Neuron (in vitro differentiated cells): ENCODE data around the gene SIPA1L3.
"Not testable (repeated sequence)": the region's sequence is repeated elsewhere in the genome, so short reads cannot be mapped to it uniquely, and the experiment has no call there.

ENCODE experiments used
- H2AFZ ChIP-seq: one replicate; pipeline ENCODE4 v1.6.1; 2013; ENCODE audit warnings: low read depth, mild to moderate bottlenecking, inconsistent platforms, low read length, moderate library complexity
- H3K27me3 ChIP-seq: one replicate; pipeline ENCODE4 v1.6.1; 2013; ENCODE audit warnings: low read length; ENCODE audit not compliant: insufficient read depth
- H3K36me3 ChIP-seq: one replicate; pipeline ENCODE4 v1.6.1; 2013; ENCODE audit warnings: low read length; ENCODE audit not compliant: insufficient read depth
- H3K4me1 ChIP-seq: one replicate; pipeline ENCODE4 v1.6.1; 2013; ENCODE audit warnings: low read length; ENCODE audit not compliant: insufficient read depth
- H3K4me3 ChIP-seq: 2 replicates; pipeline ENCODE4 v1.5.1; 2013; ENCODE audit warnings: mild to moderate bottlenecking, low read length, moderate library complexity
- H3K9me3 ChIP-seq: one replicate; pipeline ENCODE4 v1.6.1; 2013; ENCODE audit warnings: low read length

The SIPA1L3 gene

GRCh38 chr19:37893845-37894575, 13.0 kb upstream of the SIPA1L3 start:
- Histone ChIP-seq H3K4me1 (no peaks in the 10 kb centered on the region), H3K27me3 (no peaks in the 10 kb centered on the region), H3K9me3 (peaks cover 3% of the 10 kb centered on the region), H2AFZ (no peak overlapping the region), H3K36me3 (no peaks in the 10 kb centered on the region), H3K4me3 (no peak overlapping the region)

DNA sequence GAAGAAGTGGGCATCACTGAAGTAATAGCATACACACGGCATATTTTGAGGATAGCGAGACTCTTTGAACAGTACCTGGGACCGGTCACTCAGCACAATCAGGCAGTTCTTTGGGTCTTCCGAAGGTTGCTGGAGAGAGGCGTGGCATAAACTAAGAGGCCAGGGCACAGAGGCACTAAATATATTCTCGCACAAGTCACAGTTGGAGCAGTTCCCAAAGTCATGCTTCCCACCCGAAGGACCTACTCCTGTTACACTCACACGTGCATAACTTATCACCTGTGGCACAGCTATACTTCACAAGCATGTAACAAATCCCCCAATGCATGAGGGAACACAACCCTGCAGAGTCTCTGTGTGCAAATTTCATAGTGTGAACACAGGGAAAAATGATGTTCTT, 10.8 kb upstream of the SIPA1L3 start:
- Histone ChIP-seq H3K36me3 (no peaks in the 10 kb centered on the region), H2AFZ (no peak overlapping the region), H3K4me3 (no peak overlapping the region), H3K4me1 (no peaks in the 10 kb centered on the region), H3K27me3 (no peaks in the 10 kb centered on the region), H3K9me3 (peaks cover 3% of the 10 kb centered on the region)

GRCh38 chr19:37899453-37899852, 7.6 kb upstream of the SIPA1L3 start:
- Histone ChIP-seq H3K4me1 (no peaks in the 10 kb centered on the region), H3K36me3 (no peaks in the 10 kb centered on the region), H3K27me3 (no peaks in the 10 kb centered on the region), H3K9me3 (peaks cover 3% of the 10 kb centered on the region), H2AFZ (no peak overlapping the region), H3K4me3 (no peak overlapping the region)

- H3K9me3 ChIP-seq = peaks cover under 1% of the 10 kb centered on the region
- H3K36me3 ChIP-seq = no peaks in the 10 kb centered on the region
- no peak overlapping the region for H2AFZ ChIP-seq
- no peaks in the 10 kb centered on the region for H3K4me1 ChIP-seq
- no peak overlapping the region for H3K4me3 ChIP-seq
- no peaks in the 10 kb centered on the region for H3K27me3 ChIP-seq
Observed at GRCh38 chr19:37899966-37900365, 7.0 kb upstream of the SIPA1L3 start.

GRCh38 chr19:37902668-37903067, 4.3 kb upstream of the SIPA1L3 start:
- Histone ChIP-seq H3K4me3 (no peak overlapping the region), H3K36me3 (no peaks in the 10 kb centered on the region), H3K9me3 (no peaks in the 10 kb centered on the region), H3K4me1 (peaks cover 1% of the 10 kb centered on the region), H3K27me3 (no peaks in the 10 kb centered on the region), H2AFZ (no peak overlapping the region)

GRCh38 chr19:37903096-37903495, 3.9 kb upstream of the SIPA1L3 start:
- Histone ChIP-seq H3K4me3 (no peak overlapping the region), H3K4me1 (peaks cover 6% of the 10 kb centered on the region), H3K36me3 (no peaks in the 10 kb centered on the region), H2AFZ (no peak overlapping the region), H3K9me3 (no peaks in the 10 kb centered on the region), H3K27me3 (no peaks in the 10 kb centered on the region)

- peak within 1 kb of the TSS; percentile 90 for H2AFZ ChIP-seq
- H3K4me3 ChIP-seq = peak within 1 kb of the TSS; percentile 93
- no peaks in the 10 kb centered on the region for H3K9me3 ChIP-seq
- no peaks in the 10 kb centered on the region for H3K27me3 ChIP-seq
- H3K36me3 ChIP-seq = no peaks in the 10 kb centered on the region
- H3K4me1 ChIP-seq = peaks cover 8% of the 10 kb centered on the region
Observed at GRCh38 chr19:37905946-37906868, 801 bp upstream of the SIPA1L3 start, which contains the start of gene WDR87. Gene WDR87, minus strand, starts transcription at chr19:37906594. Its CDS starts 8,355 bp downstream, at chr19:37898239.

DNA sequence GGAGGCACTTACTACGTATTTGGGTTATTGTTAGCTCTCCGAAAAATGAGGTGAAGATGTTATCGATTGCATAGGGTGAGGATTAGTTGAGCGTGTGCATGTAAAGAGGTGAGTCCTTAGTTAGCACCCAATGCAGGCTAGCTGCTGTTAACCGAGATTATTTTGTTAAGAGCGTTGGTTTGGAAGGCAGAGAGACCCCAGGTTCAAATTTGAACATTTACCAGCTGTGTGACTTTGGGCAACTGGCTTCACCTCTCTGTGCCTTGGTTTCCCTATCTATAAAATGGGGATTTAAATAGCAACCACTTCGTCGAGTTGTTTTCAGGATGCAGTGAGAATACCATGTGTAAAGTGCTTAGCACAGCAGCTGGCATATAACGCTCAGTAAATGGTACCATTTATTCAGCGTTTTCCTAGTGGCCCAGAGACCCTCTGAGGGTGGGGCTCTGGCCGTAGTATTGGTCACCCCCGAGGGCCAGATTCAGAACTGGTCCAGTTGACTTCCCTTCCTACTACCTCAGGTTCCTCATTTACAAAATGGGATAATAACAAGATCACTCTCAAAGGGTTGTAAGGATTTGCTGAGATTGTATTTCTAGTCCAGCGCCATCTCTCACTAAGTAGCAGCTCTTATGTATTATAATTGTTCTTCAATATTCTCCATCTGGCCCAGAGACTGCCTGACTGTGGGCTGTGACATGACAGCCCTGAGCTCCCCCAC, 887 bp downstream of the SIPA1L3 start:
- Histone ChIP-seq H2AFZ (peak overlapping the region; percentile 83), H3K4me1 (peaks cover 8% of the 10 kb centered on the region), H3K27me3 (no peaks in the 10 kb centered on the region), H3K4me3 (peak overlapping the region; percentile 93), H3K36me3 (no peaks in the 10 kb centered on the region), H3K9me3 (no peaks in the 10 kb centered on the region)

DNA sequence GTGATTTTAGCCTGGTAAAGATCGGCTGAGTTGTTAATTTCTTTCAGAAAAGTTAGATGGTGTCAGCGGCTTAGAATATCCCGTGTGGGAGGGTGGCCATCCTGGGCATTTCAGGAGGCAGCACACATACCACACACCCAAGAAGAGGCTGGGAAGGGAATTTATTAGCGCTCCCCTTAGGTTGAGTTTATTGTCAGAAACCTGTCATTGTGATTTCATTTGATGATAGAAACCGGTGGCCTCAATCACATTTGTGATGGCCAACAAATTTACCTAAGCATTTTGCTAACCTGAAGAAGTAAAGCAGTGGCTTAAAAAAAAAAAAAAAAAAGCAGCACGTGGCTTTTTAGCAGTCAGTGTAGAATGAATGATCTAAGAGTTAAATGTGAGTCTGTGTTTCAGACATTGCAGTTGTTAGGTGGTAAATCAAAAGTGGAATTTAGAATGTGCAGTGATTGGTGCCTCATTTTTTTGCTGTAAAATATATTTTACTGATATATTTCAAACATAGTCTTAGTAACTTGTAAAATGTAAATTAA, 2.7 kb downstream of the SIPA1L3 start:
- H2AFZ ChIP-seq = no peak overlapping the region
- H3K9me3 ChIP-seq = no peaks in the 10 kb centered on the region
- H3K27me3 ChIP-seq = no peaks in the 10 kb centered on the region
- peaks cover 8% of the 10 kb centered on the region for H3K4me1 ChIP-seq
- no peaks in the 10 kb centered on the region for H3K36me3 ChIP-seq
- no peak overlapping the region for H3K4me3 ChIP-seq

DNA sequence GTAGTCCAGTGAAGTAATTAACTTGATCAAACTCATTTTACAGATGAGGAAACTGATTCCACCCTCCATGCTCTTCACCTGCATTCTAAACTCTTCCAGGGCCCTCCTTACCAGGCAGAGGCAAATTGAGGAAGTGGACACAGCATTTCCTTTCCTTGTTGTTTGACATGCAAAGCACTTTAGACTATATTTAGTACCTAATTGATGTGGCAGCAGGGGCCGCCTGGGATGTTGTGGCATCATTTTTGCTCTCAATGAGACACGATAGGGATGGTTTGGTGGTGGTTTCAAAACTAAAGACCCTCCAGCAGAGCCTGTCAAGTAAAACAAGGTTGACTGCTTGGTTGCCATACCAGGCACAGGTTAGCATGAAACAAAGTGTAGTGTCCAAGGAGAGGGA, 7.9 kb downstream of the SIPA1L3 start:
- H3K27me3 ChIP-seq = no peaks in the 10 kb centered on the region
- H3K4me3 ChIP-seq = no peak overlapping the region
- H3K9me3 ChIP-seq = no peaks in the 10 kb centered on the region
- no peaks in the 10 kb centered on the region for H3K4me1 ChIP-seq
- no peaks in the 10 kb centered on the region for H3K36me3 ChIP-seq
- H2AFZ ChIP-seq = no peak overlapping the region

DNA sequence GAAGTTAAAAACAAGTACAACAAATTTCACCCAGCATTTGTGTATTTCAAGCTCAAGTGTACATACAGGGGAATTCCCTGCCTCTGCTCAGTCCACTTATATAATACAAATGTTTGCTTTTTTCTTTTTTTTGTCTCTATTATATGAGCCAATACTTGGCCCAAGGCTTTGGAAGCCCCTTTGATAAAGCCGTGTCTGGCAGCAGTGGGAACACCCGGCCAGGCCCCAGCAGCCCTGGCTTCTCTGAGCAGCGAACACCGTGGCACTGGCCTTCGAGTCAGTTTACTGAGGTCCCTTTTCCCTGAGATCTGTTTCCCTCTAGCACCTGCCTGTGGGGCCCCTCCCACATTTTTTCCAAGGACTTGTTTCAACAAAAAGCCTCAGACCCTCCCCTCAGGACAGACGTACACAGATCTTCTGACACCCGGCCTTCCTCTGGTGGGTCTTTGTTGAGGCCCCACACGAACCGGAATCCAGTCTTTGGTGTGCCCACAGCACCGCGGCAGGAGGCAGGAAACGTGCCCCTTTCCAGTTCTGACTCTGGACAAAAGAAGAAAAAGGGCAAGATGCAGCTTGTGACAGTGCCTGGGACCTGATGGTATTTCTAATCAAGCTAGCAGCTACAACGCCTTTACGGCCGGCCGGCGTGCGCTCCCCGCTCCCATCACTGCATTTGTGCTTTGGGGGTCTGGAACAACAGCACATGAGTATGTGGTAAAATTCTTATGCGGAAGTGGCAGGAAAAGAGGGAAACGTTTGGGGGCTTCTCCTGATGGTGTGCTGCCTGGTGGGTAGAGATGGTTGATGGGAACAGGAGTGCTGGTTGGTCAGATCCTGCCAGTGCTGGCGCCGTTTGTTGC, 13.8 kb downstream of the SIPA1L3 start:
- H3K4me3 ChIP-seq = peak overlapping the region; percentile 30
- peak overlapping the region; percentile 50 for H2AFZ ChIP-seq
- H3K36me3 ChIP-seq = peaks cover 2% of the 10 kb centered on the region
- peaks cover 12% of the 10 kb centered on the region for H3K4me1 ChIP-seq
- no peaks in the 10 kb centered on the region for H3K9me3 ChIP-seq
- H3K27me3 ChIP-seq = no peaks in the 10 kb centered on the region

- H3K9me3 ChIP-seq, H3K36me3 ChIP-seq, H3K4me3 ChIP-seq, H2AFZ ChIP-seq, H3K27me3 ChIP-seq: not testable (repeated sequence)
- peaks cover 12% of the 10 kb centered on the region for H3K4me1 ChIP-seq
Observed at GRCh38 chr19:37924573-37924972, 17.6 kb downstream of the SIPA1L3 start.
